Kidney capillary endothelial cell (primary cell): Measurements from ENCODE around the gene MTA1.

Source experiments
- DNase-seq: peaks from one replicate; pipeline ENCODE4 v3.0.0-alpha.2; 2018; ENCODE audit warnings: low spot score

The MTA1 gene

GRCh38 chr14:105424861-105425260 is 5.2 kb downstream of the MTA1 start:
- no peak for DNase-seq

GRCh38 chr14:105425823-105426247 is 6.2 kb downstream of the MTA1 start:
- no peak for DNase-seq

GRCh38 chr14:105426416-105427130 is 6.9 kb downstream of the MTA1 start:
- no peak for DNase-seq

GRCh38 chr14:105427412-105427811 is 7.8 kb downstream of the MTA1 start:
- no peak for DNase-seq

GRCh38 chr14:105427936-105428485 is 8.4 kb downstream of the MTA1 start:
- DNase-seq = no peak

GRCh38 chr14:105430042-105430441 is 10.4 kb downstream of the MTA1 start:
- peak; percentile 46 for DNase-seq

GRCh38 chr14:105430565-105430964 is 10.9 kb downstream of the MTA1 start:
- DNase-seq = peak; percentile 63

- DNase-seq = no peak
Measured at GRCh38 chr14:105431256-105431655, 11.6 kb downstream of the MTA1 start.

GRCh38 chr14:105432657-105433056 is 13.0 kb downstream of the MTA1 start:
- DNase-seq = no peak

- no peak for DNase-seq
Measured at GRCh38 chr14:105433161-105433605, 13.6 kb downstream of the MTA1 start.

GRCh38 chr14:105436402-105436801 is 16.8 kb downstream of the MTA1 start:
- DNase-seq = no peak

GRCh38 chr14:105436891-105437722 is 17.5 kb downstream of the MTA1 start:
- DNase-seq = no peak

- DNase-seq = no peak
Measured at GRCh38 chr14:105437723-105438500, 18.3 kb downstream of the MTA1 start.

GRCh38 chr14:105439179-105439578 is 19.6 kb downstream of the MTA1 start:
- no peak for DNase-seq

GRCh38 chr14:105439710-105440553 is 20.3 kb downstream of the MTA1 start:
- no peak for DNase-seq

- no peak for DNase-seq
Measured at GRCh38 chr14:105440554-105440900, 20.9 kb downstream of the MTA1 start.

GRCh38 chr14:105440992-105441391 is 21.4 kb downstream of the MTA1 start:
- DNase-seq = no peak

GRCh38 chr14:105442125-105442524 is 22.5 kb downstream of the MTA1 start:
- no peak for DNase-seq

- no peak for DNase-seq
Measured at GRCh38 chr14:105442834-105443233, 23.2 kb downstream of the MTA1 start.

GRCh38 chr14:105444859-105445258 is 25.2 kb downstream of the MTA1 start:
- DNase-seq = no peak

- no peak for DNase-seq
Measured at GRCh38 chr14:105445290-105445689, 25.7 kb downstream of the MTA1 start.
